OCI-LY3 (cell line): ENCODE data around the gene BANK1.

Source experiments
- CTCF ChIP-seq: fragments of 200-600, 300-600 bp; sonication (generic); IDR thresholded peaks from 2 replicates; pipeline ENCODE4 v1.5.1; 2014; ENCODE audit warnings: antibody characterized with exemption, low read length, low read depth
- EZH2phosphoT487 ChIP-seq: fragments of 200-600 bp; shearing (Covaris generic); IDR thresholded peaks from 2 replicates; pipeline ENCODE4 v1.6.1; 2018; ENCODE audit warnings: antibody characterized with exemption, mixed run types, low read depth

- no peak for TF ChIP-seq EZH2phosphoT487
- no peak for TF ChIP-seq CTCF
Measured at GRCh38 chr4:101885574-101885973, 95.0 kb downstream of the BANK1 start.
